ENCODE results near the gene ATP11B.

Gene ATP11B

GRCh38 chr3:182803596-182803995, 10.3 kb downstream of the ATP11B start:
- DNase-seq (ENCODE audit: extremely low read depth, low read depth), result no peak
- TF ChIP-seq CTCF (IDR thresholded peaks at IDR 0.05; ENCODE audit: low read depth, low read length), result no peak

DNA sequence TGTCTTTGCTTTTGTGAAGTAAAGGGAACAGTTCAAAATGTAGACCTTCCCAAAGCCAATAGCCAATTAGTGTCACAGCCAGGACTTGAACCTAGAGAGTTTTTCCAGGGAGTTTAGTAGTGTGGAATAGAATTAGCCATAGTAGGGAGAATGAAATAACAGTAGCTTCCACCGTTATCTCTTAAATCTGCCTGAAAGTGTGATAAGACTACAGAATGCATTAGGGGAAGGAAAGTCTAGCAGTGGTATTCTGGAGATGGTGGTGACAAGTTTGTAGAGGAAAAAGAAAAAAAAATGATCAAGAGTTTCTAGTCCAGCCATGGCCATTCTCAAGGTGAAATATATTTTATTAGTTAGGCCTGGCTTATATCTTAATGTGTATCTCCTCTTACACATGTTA, 13.8 kb downstream of the ATP11B start:
- no peak for DNase-seq (ENCODE audit: extremely low read depth, low read depth)
- TF ChIP-seq CTCF (IDR thresholded peaks at IDR 0.05; ENCODE audit: low read depth, low read length), result no peak

GRCh38 chr3:182808041-182808770, 14.9 kb downstream of the ATP11B start:
- no peak for DNase-seq (ENCODE audit: extremely low read depth, low read depth)
- TF ChIP-seq CTCF (IDR thresholded peaks at IDR 0.05; ENCODE audit: low read depth, low read length), result no peak

DNA sequence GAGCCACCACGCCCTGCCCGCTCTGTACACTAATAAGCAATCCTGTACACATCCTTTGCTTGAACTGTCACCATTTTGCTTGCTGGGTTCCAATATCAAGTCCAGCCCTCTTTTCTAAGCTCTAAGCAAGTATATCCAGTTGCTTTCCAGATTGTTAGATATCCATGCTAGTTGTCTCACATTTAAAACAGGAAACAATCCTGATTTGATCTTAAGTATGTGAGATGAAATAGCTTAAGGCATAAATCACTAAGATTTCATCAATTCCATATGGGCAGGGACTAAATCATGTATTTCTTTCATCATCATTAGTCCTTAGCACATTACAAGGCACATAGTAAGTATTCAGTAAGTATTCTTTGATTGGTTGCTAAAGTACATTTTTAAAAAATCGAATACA, 16.2 kb downstream of the ATP11B start:
- TF ChIP-seq CTCF (IDR thresholded peaks at IDR 0.05; ENCODE audit: low read depth, low read length), result no peak
- DNase-seq (ENCODE audit: extremely low read depth, low read depth), result no peak

GRCh38 chr3:182810574-182811268, 17.4 kb downstream of the ATP11B start:
- no peak for DNase-seq (ENCODE audit: extremely low read depth, low read depth)
- no peak for TF ChIP-seq CTCF (IDR thresholded peaks at IDR 0.05; ENCODE audit: low read depth, low read length)

DNA sequence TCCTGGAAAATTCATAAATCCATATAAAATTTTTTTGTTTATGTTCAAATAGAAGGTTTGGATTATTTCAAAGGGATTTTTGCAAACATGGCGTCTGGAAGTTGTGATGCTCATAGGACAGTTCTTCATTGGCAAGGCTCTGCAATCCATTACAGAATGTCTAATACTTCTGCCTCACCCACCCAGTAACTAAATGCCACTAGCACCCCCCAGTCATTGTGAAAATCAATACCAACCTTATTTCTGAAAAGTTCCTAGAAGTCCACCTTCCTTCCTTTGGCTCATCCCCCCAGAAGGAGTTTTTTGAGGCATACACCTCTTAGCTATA, 17.9 kb downstream of the ATP11B start:
- DNase-seq (ENCODE audit: extremely low read depth, low read depth), result no peak
- no peak for TF ChIP-seq CTCF (IDR thresholded peaks at IDR 0.05; ENCODE audit: low read depth, low read length)

GRCh38 chr3:182812123-182812522, 18.8 kb downstream of the ATP11B start:
- TF ChIP-seq CTCF (IDR thresholded peaks at IDR 0.05; ENCODE audit: low read depth, low read length), result no peak
- no peak for DNase-seq (ENCODE audit: extremely low read depth, low read depth)
